ENCODE data around the gene LRBA. TPM values are rescaled to one million over a fixed set of nuclear protein-coding genes. Genes with fewer than 3 reads are reported as not detected.

LRBA gene
- total RNA-seq, 1 donor from 2014 or later, result 39.9 TPM

DNA sequence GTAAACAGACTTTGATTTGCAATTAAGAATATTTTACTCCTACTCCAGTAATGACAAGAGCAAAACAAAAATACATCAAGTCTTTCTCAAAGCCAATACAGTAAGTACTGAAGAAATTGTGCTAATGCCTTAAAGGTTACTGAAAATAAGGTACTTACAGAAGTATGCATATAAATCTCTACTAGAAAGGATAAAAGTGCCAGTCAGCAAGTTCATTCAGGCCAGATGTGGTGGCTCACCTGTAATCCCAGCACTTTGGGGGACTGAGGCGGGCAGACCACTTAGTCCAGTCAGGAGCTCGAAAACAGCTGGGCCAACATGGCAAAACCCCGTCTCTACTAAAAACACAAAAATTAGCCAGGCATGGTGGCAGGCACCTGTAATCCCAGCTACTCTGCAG is 27.9 kb downstream of the LRBA start:
- Histone ChIP-seq H3K4me1 (no peaks in the 10 kb centered on the region), H3K27ac (no peak overlapping the region), H3K36me3 (no peaks in the 10 kb centered on the region), H3K27me3 (no peaks in the 10 kb centered on the region), H3K4me3 (no peak overlapping the region), H3K9me3 (no peaks in the 10 kb centered on the region)
- DNase-seq, result no peak
- ATAC-seq, result no peak
- intact Hi-C loops (cut with DNase I), result no loop called here
- TF ChIP-seq, protein P1, sequence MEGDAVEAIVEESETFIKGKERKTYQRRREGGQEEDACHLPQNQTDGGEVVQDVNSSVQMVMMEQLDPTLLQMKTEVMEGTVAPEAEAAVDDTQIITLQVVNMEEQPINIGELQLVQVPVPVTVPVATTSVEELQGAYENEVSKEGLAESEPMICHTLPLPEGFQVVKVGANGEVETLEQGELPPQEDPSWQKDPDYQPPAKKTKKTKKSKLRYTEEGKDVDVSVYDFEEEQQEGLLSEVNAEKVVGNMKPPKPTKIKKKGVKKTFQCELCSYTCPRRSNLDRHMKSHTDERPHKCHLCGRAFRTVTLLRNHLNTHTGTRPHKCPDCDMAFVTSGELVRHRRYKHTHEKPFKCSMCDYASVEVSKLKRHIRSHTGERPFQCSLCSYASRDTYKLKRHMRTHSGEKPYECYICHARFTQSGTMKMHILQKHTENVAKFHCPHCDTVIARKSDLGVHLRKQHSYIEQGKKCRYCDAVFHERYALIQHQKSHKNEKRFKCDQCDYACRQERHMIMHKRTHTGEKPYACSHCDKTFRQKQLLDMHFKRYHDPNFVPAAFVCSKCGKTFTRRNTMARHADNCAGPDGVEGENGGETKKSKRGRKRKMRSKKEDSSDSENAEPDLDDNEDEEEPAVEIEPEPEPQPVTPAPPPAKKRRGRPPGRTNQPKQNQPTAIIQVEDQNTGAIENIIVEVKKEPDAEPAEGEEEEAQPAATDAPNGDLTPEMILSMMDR (IDR thresholded peaks at IDR 0.05), result no peak

DNA sequence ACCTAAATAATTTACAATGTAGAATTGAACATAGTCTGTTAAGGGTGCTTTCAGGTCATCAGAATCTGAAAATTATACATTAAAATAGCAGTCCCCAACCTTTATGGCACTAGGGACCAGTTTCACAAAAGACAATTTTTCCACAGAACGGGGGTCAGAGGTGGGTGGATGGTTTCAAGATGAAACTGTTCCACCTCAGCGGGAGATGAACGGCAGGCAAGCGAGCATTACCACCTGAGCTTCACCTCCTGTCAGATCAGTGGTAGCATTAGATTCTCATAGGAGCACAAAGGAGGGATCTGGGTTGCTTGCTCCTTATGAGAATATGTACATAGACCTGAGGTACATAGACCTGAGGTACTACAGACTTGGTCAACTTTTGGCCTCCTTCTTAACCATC is 29.0 kb downstream of the LRBA start:
- Histone ChIP-seq H3K27ac (no peak overlapping the region), H3K4me1 (no peaks in the 10 kb centered on the region), H3K27me3 (no peaks in the 10 kb centered on the region), H3K36me3 (no peaks in the 10 kb centered on the region), H3K9me3 (no peaks in the 10 kb centered on the region), H3K4me3 (no peak overlapping the region)
- DNase-seq (no peak), ATAC-seq (no peak)
- intact Hi-C loops (cut with DNase I), result no loop called here
- TF ChIP-seq, protein P1 (IDR thresholded peaks at IDR 0.05), result no peak

DNA sequence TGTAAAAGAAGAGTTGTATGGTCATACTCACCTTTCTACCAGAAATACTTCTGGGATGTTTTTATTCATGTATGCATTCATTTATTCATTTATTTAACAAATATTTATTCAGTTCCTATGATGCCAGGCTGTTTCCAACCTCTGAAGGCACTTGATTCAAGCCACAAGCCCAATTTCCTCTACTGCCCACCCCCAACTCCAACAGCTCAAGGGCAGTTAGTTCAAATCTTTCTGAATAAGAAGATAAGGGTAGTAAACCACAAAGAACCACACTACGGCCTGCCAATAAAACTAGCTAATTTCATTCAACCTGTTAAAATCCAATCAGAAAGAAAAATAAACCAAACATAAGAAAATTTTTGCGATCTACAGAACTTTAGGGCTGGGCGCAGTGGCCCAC is 31.2 kb downstream of the LRBA start:
- H3K27ac ChIP-seq, result no peak overlapping the region
- H3K36me3 ChIP-seq, result no peaks in the 10 kb centered on the region
- TF ChIP-seq, protein P1 (IDR thresholded peaks at IDR 0.05), result no peak
- intact Hi-C loops (cut with DNase I), result no loop called here
- DNase-seq (no peak), ATAC-seq (no peak)
- H3K4me3 ChIP-seq, result no peak overlapping the region
- no peaks in the 10 kb centered on the region for H3K9me3 ChIP-seq
- no peaks in the 10 kb centered on the region for H3K27me3 ChIP-seq
- no peaks in the 10 kb centered on the region for H3K4me1 ChIP-seq

DNA sequence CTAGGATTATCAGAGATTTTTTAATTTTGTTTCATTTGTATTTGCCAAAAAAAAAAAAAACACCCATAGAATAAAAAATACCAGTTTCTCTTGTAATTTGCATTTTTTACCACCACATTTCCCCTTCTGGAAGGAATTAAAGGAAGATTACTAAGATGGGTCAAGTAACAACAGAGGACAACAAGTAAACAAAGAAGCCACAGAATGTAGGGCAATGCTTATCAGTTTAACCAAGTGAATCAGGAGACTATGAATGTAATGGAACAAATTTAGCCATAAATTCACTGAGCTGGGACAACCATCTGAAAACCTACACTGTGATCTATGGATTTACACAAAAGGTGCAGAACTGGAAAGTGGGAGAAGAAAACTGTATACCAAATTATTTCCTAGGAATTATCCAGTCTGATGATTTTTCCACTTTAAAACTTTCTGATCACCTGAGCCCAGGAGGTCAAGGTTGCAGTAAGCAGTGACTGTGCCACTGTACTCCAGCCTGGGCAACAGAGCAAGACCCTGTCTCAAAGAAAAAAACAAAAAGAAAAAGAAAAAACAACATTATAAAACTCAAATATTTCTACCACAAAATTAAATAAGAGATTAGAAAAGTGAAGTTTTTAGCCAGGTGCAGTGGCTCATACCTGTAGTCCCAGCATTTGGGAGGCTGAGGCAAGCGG is 32.4 kb downstream of the LRBA start:
- no peaks in the 10 kb centered on the region for H3K27me3 ChIP-seq
- H3K27ac ChIP-seq, result no peak overlapping the region
- no peak for DNase-seq
- TF ChIP-seq, protein P1 (IDR thresholded peaks at IDR 0.05), result no peak
- H3K9me3 ChIP-seq, result no peaks in the 10 kb centered on the region
- H3K4me1 ChIP-seq, result no peaks in the 10 kb centered on the region
- intact Hi-C loops (cut with DNase I), result no loop called here
- no peaks in the 10 kb centered on the region for H3K36me3 ChIP-seq
- ATAC-seq, result no peak
- H3K4me3 ChIP-seq, result no peak overlapping the region

DNA sequence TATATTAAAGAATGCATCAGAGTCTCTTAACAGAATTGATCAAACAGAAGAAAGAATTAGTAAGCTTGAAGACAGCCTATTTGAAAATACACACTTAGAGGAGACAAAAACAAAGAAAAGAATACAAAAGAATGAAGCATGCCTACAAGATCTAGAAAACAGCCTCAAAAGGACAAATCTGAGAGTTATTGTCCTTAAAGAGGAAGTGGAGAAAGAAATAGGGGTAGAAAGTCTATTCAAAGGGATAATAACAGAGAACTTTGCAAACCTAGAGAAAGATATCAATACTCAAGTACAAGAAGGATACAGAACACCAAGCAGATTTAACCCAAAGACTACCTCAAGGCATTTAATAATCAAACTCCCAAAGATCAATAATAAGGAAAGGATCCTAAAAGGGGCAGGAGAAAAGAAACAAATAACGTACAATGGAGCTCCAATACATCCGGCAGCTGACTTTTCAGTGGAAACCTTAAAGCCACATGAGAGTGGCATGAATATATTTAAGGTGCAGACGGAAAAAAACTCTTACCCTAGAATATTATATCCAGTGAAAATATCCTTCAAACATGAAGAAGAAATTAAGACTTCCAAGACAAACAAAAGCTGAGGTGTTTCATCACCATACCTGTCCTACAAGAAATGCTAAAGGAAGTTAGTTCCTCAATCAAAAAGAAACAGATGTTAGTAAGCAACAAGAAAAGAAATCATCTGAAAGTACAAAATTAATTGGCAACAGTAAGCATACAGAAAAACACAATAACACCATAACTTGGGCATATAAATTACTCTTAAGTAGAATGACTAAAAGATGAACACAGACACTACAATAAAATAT is 36.1 kb downstream of the LRBA start:
- Histone ChIP-seq H3K27ac (no peak overlapping the region), H3K36me3 (no peaks in the 10 kb centered on the region), H3K9me3 (no peaks in the 10 kb centered on the region), H3K4me3 (no peak overlapping the region), H3K4me1 (no peaks in the 10 kb centered on the region), H3K27me3 (no peaks in the 10 kb centered on the region)
- ATAC-seq (no peak), DNase-seq (no peak)
- intact Hi-C loops (cut with DNase I), result no loop called here
- TF ChIP-seq, protein P1 (IDR thresholded peaks at IDR 0.05), result no peak
